ENCODE measurements around the gene ATP2A3.

GRCh38 chr17:3981455-3981854, 17.2 kb upstream of the ATP2A3 start:
- TF ChIP-seq GATA3 (IDR thresholded peaks at IDR 0.05; ENCODE audit: low read depth, low read length) (no peak), GATA2 (IDR thresholded peaks at IDR 0.05; ENCODE audit: low read depth, low read length) (no peak)
